MM.1S (cell line): Measurements from ENCODE around the gene MTA3.

ENCODE experiments used
- DNase-seq: peaks from one replicate; pipeline ENCODE4 v3.0.0-alpha.2; 2015
- H2AFZ ChIP-seq: fragments of 300-600 bp; sonication (generic); 2 replicates; pipeline ENCODE4 v1.6.0; 2016; ENCODE audit warnings: antibody characterized with exemption, low read length
- H3F3A ChIP-seq: fragments of 300-600 bp; sonication (generic); 2 replicates; pipeline ENCODE4 v1.6.1; 2016; ENCODE audit warnings: mild to moderate bottlenecking, antibody characterized with exemption, low read length, moderate library complexity, mixed read lengths; ENCODE audit not compliant: insufficient read depth
- H3K27ac ChIP-seq: fragments of 300-600 bp; sonication (generic); 2 replicates; pipeline ENCODE4 v1.5.1; 2016; ENCODE audit warnings: mild to moderate bottlenecking, low read length
- H3K27me3 ChIP-seq: fragments of 300-600 bp; sonication (generic); replicated peaks from 2 replicates; pipeline ENCODE4 v1.6.0; 2016; ENCODE audit warnings: low read length; ENCODE audit not compliant: insufficient read depth
- H3K36me3 ChIP-seq: fragments of 300-600 bp; sonication (generic); replicated peaks from 2 replicates; pipeline ENCODE4 v1.6.1; 2016; ENCODE audit warnings: mild to moderate bottlenecking, low read length, mixed read lengths; ENCODE audit not compliant: insufficient read depth
- H3K4me1 ChIP-seq: fragments of 300-600 bp; sonication (generic); 2 replicates; pipeline ENCODE4 v1.6.1; 2016; ENCODE audit warnings: low read length, mixed read lengths
- H3K4me2 ChIP-seq: fragments of 300-600 bp; sonication (generic); 2 replicates; pipeline ENCODE4 v1.6.0; 2016; ENCODE audit warnings: low read depth, low read length
- H3K4me3 ChIP-seq: fragments of 300-600 bp; sonication (generic); 2 replicates; pipeline ENCODE4 v1.5.1; 2016; ENCODE audit warnings: low read length, mixed read lengths
- H3K79me2 ChIP-seq: fragments of 300-600 bp; sonication (generic); 2 replicates; pipeline ENCODE4 v1.6.1; 2016; ENCODE audit warnings: mixed run types, low read length, mixed read lengths
- H3K9ac ChIP-seq: fragments of 300-600 bp; sonication (generic); 2 replicates; pipeline ENCODE4 v1.6.1; 2016; ENCODE audit warnings: low read length, mixed read lengths
- H3K9me2 ChIP-seq: fragments of 300-600 bp; sonication (generic); replicated peaks from 2 replicates; pipeline ENCODE4 v1.6.1; 2016; ENCODE audit warnings: mild to moderate bottlenecking, low read length, mixed read lengths; ENCODE audit not compliant: insufficient read depth
- H3K9me3 ChIP-seq: fragments of 300-600 bp; sonication (generic); replicated peaks from 2 replicates; pipeline ENCODE4 v1.6.1; 2016; ENCODE audit warnings: mild to moderate bottlenecking, low read length, mixed read lengths; ENCODE audit not compliant: insufficient read depth
- H4K20me1 ChIP-seq: fragments of 300-600 bp; sonication (generic); 2 replicates; pipeline ENCODE4 v1.6.1; 2016; ENCODE audit warnings: mild to moderate bottlenecking, low read length, moderate library complexity, mixed read lengths; ENCODE audit not compliant: insufficient read depth
- EZH2 ChIP-seq: fragments of 300-600 bp; sonication (generic); optimal IDR thresholded peaks from 2 replicates; pipeline ENCODE3; 2017; ENCODE audit warnings: low read depth, mild to moderate bottlenecking, antibody characterized with exemption, low read length, mixed read lengths
- EZH2phosphoT487 ChIP-seq: fragments of 300-600 bp; sonication (generic); IDR thresholded peaks from 2 replicates; pipeline ENCODE4 v1.6.1; 2018; ENCODE audit warnings: antibody characterized with exemption, low read length
- TF ChIP-seq, protein P1 (sequence below): fragments of 300-600 bp; sonication (generic); IDR thresholded peaks from 2 replicates; pipeline ENCODE4 v1.5.1; 2016; ENCODE audit warnings: antibody characterized with exemption, low read length, mixed read lengths

MTA3 gene

DNA sequence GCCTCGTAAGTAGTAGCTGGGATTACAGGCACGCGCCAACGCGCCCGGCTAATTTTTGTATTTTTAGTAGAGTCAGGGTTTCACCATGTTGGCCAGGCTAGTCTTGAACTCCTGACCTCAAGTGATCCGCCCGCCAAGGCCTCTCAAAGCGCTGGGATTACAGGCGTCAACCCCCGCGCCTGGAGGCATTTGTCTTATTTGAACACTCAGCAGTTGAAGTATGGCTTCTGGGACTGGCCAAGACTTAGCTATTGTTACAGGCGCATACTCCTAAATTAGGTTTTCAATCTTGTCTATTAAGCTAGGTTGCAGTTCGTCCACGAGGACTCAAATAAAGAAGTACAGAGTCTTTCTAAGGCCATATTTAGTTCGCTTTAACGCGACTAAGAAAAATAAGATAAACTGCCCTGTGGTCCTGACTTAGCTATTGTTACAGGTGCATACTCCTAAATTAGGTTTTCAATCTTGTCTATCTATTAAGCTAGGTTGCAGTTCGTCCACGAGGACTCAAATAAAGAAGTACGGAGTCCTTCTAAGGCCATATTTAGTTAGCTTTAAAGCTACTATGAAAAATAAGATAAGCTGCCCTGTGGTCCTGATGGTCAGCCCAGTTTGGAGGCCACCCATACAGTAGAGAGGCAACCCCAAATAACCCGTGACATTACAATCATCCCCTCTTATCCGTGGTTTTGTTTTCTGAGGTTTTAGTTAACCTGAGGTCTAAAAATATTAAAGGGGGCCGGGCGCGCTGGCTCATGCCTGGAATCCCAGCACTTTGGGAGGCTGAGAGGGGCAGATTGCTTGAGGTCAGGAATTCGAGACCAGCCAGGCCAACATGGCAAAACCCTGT is 20.8 kb upstream of the MTA3 start:
- H3K9ac ChIP-seq: no peak overlapping the region
- H3K4me3 ChIP-seq: no peak overlapping the region
- no peaks in the 10 kb centered on the region for H3F3A ChIP-seq
- H3K36me3 ChIP-seq: no peaks in the 10 kb centered on the region
- no peak overlapping the region for H3K27ac ChIP-seq
- DNase-seq: no peak
- no peak overlapping the region for H2AFZ ChIP-seq
- TF ChIP-seq EZH2 (no peak), EZH2phosphoT487 (no peak)
- H3K4me1 ChIP-seq: no peaks in the 10 kb centered on the region
- no peaks in the 10 kb centered on the region for H3K9me2 ChIP-seq
- H3K9me3 ChIP-seq: no peaks in the 10 kb centered on the region
- H3K4me2 ChIP-seq: no peak overlapping the region
- H3K79me2 ChIP-seq: no peaks in the 10 kb centered on the region
- H3K27me3 ChIP-seq: no peaks in the 10 kb centered on the region
- no peaks in the 10 kb centered on the region for H4K20me1 ChIP-seq

DNA sequence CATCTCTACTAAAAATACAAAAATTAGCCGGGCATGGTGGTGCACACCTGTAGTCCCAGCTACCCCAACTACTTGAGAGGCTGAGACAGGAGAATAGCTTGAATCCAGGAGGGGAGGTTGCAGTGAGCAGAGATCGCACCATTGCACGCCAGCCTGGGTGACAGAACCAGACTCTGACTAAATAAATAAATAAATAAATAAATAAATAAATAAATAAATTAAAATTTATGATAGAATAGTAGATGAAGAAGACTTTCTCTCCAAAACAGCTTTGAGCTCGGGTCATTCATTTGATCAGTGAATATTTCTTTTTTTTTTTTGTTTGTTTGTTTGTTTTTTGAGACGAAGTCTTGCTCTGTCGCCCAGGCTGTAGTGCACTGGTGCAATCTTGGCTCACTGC is 17.6 kb upstream of the MTA3 start:
- no peaks in the 10 kb centered on the region for H3K36me3 ChIP-seq

DNA sequence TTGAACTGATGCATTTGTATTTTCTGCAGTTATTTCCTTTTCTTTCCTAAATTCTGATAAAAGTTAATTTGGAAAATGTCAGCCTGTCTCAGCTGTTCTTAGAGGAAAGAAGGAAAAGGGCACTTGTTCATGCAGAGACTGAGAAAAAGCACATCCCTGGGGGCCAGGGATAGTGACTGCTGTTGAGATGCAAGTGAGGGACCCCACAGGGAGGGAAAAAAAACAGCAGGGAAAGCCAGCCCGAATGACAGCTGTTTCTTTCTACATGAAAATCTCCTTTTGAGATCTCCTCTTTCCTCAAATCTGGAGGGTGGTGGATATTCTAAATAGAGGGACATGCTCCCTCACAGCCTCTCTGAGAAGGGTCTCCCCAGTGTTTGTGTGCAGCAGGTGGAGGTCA is 14.0 kb upstream of the MTA3 start:
- Histone ChIP-seq H3K27ac (no peak overlapping the region), H3K9me2 (no peaks in the 10 kb centered on the region), H3K79me2 (no peaks in the 10 kb centered on the region), H3F3A (no peaks in the 10 kb centered on the region), H3K4me2 (no peak overlapping the region), H3K36me3 (no peaks in the 10 kb centered on the region), H2AFZ (no peak overlapping the region), H3K4me1 (no peaks in the 10 kb centered on the region), H3K9me3 (no peaks in the 10 kb centered on the region), H4K20me1 (no peaks in the 10 kb centered on the region), H3K4me3 (no peak overlapping the region), H3K27me3 (no peaks in the 10 kb centered on the region), H3K9ac (no peak overlapping the region)
- DNase-seq: no peak
- TF ChIP-seq, protein P1, sequence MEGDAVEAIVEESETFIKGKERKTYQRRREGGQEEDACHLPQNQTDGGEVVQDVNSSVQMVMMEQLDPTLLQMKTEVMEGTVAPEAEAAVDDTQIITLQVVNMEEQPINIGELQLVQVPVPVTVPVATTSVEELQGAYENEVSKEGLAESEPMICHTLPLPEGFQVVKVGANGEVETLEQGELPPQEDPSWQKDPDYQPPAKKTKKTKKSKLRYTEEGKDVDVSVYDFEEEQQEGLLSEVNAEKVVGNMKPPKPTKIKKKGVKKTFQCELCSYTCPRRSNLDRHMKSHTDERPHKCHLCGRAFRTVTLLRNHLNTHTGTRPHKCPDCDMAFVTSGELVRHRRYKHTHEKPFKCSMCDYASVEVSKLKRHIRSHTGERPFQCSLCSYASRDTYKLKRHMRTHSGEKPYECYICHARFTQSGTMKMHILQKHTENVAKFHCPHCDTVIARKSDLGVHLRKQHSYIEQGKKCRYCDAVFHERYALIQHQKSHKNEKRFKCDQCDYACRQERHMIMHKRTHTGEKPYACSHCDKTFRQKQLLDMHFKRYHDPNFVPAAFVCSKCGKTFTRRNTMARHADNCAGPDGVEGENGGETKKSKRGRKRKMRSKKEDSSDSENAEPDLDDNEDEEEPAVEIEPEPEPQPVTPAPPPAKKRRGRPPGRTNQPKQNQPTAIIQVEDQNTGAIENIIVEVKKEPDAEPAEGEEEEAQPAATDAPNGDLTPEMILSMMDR: no peak
- no peak for TF ChIP-seq EZH2
- TF ChIP-seq EZH2phosphoT487: no peak

More for the DNA sequence above, 17.6 kb upstream of the MTA3 start:
- Histone ChIP-seq H2AFZ (no peak overlapping the region), H3K4me1 (no peaks in the 10 kb centered on the region), H4K20me1 (no peaks in the 10 kb centered on the region), H3K27ac (no peak overlapping the region), H3K4me2 (no peak overlapping the region), H3K27me3 (no peaks in the 10 kb centered on the region), H3F3A (no peaks in the 10 kb centered on the region), H3K79me2 (no peaks in the 10 kb centered on the region), H3K9ac (no peak overlapping the region), H3K4me3 (no peak overlapping the region), H3K9me2 (no peaks in the 10 kb centered on the region), H3K9me3 (no peaks in the 10 kb centered on the region)
- TF ChIP-seq, protein P1: no peak
- no peak for TF ChIP-seq EZH2
- TF ChIP-seq EZH2phosphoT487: no peak
- no peak for DNase-seq

DNA sequence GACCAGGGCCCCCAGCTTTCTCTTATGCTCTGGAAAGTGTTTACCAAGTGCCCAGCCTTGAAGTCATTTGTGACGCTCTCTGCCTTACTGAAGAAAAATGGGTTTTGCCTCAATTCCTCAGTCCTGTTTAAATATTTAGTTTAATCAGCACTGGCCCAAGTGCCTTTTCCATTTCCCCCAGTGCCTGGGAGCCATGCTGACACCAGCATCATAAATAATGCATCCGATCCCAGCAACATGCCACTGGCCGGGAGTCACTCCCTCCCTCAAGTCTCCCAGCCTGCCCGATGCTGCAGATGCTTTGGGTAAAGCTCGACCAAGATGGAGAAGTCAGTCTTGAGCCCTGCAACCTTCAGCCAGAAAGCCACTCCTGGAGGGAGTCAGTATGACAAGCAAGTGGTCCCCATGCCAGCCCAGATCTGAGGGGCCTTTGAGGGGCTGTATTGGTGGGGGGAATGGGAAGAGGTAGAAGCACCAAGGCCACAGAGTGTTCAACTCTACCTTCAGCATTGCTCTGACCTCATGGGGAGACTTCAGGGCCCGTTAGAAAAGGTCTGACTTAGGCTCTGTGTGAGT is 12.0 kb upstream of the MTA3 start:
- TF ChIP-seq EZH2phosphoT487: no peak
- no peak for TF ChIP-seq EZH2
- TF ChIP-seq, protein P1: no peak
- H3K9me3 ChIP-seq: no peaks in the 10 kb centered on the region
- no peaks in the 10 kb centered on the region for H3K4me1 ChIP-seq
- no peak overlapping the region for H3K4me2 ChIP-seq
- no peak overlapping the region for H3K27ac ChIP-seq
- H3K4me3 ChIP-seq: no peak overlapping the region
- no peak overlapping the region for H2AFZ ChIP-seq
- H3F3A ChIP-seq: no peaks in the 10 kb centered on the region
- H3K79me2 ChIP-seq: no peaks in the 10 kb centered on the region
- no peaks in the 10 kb centered on the region for H3K36me3 ChIP-seq
- no peaks in the 10 kb centered on the region for H3K27me3 ChIP-seq
- no peak for DNase-seq
- no peaks in the 10 kb centered on the region for H3K9me2 ChIP-seq
- no peak overlapping the region for H3K9ac ChIP-seq
- no peaks in the 10 kb centered on the region for H4K20me1 ChIP-seq
